HG03558 (cell line): ENCODE data around the gene OR2F1.

ENCODE experiments used
- ATAC-seq: cut with Tn5 transposase; IDR thresholded peaks from one replicate; pipeline ENCODE4 v1.9.1; 2021; ENCODE audit warnings: moderate number of reproducible peaks; ENCODE audit not compliant: unreplicated experiment; ENCODE audit errors: extremely low read depth

Gene OR2F1

DNA sequence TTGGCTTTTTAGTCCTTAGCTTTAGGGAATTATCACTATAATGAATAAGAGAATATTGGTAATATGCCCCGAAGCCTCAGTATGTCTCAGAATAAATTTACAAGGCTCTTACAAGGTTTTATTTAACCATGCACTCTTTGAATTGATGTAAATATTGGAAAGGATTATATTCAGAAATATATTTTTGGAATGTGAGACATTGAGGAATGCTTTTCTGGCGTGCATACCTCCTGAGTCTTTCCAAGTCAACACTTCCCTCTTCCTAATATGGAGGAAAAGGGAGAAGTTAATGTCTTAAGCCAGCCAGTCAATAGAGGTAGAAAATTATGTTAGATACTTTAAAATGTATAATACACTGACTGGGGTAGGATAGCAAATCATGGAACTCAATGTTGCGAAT, 1.2 kb upstream of the OR2F1 start:
- ATAC-seq, result no peak

DNA sequence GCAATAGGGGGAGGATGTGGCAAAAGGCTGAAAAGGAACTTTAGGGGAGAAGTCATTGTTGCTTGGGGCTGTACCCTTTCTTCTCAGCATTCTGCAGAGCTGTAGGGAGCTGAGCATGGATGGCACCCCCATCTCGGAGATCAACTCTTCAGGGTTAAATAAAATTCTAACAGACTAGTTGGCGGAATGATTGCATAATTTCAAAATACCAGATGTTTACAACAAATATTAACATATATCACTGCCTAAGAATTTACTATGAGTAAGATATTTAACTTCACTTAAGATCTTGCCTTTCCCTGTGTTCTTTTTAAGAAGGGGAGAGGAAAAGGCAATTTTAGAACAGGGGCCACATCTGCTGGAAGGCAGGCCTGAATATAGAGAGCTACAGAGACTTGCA, 509 bp upstream of the OR2F1 start:
- no peak for ATAC-seq

GRCh38 chr7:143958781-143959180, 4.1 kb downstream of the OR2F1 start:
- no peak for ATAC-seq

DNA sequence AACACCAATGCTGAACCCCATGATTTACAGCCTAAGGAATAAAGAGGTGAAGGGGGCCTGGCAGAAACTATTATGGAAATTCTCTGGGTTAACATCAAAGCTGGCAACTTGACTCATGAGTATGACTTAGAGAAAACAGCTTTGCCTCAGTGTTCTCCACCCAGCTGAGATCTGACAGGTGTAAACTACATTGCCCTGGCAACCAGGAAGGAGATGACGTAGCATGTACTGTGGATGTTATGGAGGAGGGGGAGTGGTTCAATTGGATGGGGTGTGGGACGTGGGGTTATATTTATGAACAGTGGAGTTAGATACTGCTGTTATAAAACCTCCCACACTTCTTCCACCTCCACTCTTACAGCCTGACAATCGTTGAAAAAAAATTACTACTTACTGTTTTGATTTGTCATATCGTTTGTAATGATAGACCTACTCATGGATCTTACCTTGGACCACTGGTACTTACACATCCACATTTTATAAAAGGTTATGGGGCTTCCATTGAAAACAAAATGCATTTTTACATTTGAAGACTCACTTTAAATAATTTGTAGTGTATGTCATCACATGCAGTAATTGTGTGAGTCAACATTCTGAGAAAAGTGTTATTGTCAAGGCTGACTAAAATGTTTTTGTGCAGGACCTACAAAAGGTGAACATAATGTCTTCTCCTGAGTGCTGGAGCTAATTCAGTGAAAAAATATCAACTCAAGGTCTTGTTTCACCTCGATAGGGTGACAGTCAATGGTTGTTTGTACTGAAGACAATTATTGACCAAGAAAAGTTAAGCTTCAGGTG, 6.4 kb downstream of the OR2F1 start:
- ATAC-seq, result no peak

- no peak for ATAC-seq
These were observed 10.6 kb downstream of the OR2F1 start for GRCh38 chr7:143965280-143965679.

- ATAC-seq, result no peak
These were observed 12.8 kb downstream of the OR2F1 start for GRCh38 chr7:143967398-143967797.

DNA sequence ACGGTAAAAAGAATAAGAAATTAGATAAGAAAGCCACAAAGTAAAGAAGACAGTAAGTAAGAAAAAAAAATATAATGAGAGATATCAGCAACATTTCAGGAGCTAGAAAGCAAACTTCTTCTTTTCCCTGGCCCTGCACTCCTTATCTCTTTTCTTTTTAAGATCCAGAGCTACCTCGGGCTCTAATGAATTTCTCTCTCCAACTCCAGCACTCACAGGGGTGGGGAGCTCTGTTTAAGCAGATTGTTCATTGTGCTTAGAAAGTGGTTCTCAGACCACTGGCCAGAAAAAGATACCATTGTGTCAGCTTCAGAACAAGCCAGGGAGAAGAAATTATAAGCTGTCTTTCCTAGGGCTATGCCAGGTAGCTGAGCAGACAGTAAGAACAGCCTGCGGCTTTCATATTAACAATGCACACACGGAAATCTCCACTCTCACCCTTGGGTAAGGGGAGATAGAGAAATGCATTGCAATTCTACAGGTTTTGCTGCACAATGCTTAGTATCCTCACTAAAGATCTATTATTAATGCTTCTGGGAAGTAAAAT, 19.3 kb downstream of the OR2F1 start:
- no peak for ATAC-seq

DNA sequence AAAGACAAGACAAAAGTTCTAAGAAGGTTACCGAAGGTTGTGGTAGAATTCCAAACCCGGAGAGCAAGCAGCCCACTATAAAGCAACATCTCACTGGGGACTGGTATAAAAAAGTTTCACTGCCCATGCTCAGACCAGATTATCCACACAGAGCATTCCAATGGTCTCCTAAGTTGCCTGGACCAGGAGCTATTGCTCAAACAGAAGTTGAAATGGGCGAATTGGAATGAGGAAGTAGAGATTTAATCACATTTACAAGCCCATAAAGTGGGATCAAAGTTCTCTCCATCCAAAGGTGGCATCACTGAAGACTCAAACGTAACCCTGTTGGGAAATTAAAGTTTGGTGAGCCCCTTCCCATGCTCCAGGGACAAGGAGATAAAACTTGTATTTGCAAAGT, 19.8 kb downstream of the OR2F1 start:
- ATAC-seq, result no peak

GRCh38 chr7:143975617-143976016, 21.0 kb downstream of the OR2F1 start:
- ATAC-seq, result no peak

DNA sequence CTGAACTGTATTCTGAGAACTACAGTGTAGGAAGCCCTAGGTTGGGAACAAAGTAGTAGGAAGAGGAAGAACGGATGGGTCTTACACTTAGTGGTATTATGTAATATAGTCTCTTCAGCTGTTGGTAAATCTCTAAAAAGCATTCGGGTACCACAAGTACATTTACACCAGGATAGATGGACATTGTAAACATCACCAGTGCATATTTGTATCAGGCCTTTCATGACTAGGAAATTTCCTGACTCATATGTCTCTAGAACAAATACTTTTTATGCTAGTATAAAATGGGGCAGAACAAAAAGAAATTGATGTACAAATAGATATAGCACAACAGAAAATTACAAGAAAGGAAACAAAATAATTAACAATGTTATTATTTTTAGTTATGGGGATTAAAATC, 23.9 kb downstream of the OR2F1 start:
- ATAC-seq, result no peak

DNA sequence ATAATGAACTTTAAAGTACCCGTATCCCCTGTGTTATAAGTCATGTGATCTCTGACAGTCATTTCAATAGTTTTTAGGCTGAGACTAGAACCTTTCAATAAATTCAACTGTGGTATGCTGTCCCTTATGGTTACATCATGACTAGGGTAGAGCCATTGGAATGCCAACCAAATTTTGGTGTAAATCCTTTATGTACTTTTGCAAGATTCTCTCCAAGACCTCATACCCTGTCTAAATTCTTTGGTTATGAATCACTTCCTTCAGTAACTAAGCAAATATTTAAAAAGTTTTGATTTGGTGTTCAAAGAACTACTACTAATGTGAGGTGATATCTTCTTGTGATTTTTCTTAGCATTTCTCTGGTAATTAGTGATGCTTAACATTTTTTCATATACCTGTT, 24.7 kb downstream of the OR2F1 start:
- no peak for ATAC-seq

DNA sequence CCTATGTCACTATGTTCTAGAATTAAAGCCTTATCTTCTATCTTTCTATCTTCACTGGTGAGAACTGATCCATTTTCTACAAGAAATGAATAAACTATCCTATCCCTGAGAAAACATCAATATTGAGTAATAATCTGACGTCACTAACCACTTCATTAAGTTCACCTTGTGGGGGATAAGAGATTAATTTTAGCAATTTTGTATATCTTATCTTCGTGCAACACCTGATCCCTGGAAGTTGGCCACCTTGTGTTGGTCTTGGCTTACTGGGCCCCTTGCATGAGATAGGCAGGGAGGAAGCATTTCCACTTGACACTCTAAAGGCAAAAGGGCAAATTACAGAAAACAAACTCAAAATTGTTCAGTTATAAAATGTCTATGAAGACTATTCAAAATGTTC, 25.4 kb downstream of the OR2F1 start:
- ATAC-seq, result no peak

- ATAC-seq, result no peak
These were observed 26.3 kb downstream of the OR2F1 start for GRCh38 chr7:143980746-143981510.

DNA sequence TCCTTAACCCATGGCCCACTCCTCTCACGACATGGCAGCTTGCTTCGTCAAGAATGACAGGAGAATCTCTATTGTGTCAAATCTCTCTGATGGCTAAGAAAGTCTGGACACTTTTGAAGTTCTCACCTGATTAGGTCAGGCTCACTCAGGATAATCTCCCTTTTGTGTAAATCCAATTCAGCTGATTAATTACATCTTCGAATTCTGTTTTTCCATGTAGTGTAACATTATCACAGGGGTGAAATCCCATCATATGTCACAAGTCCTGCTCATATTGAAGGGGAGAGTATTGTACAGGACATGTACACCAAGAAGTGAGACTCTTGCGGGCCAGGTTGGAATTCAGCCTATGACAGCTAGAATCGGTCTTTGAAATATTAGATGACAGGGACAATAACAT, 29.3 kb downstream of the OR2F1 start:
- ATAC-seq, result no peak

DNA sequence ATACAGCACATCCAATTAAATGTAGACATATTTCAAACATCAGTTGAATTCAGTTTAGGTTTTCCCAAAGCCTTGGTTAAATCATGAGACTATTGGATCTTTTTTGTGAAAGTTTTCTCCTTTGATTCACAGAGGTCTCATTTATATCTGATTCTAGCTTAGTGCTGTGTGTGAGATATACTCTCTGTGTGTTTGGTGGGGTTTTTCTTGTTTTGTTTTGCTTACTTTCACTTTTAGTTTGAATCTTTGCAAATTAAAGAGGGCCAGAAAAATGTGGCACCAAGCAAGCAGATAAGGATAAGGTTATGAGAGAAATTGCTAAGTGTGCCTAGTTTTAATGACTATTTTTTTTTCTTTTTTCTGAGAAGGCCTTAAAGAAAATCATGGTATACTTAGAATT, 32.9 kb downstream of the OR2F1 start:
- ATAC-seq, result no peak

GRCh38 chr7:143988976-143989745, 34.5 kb downstream of the OR2F1 start:
- ATAC-seq, result no peak

- no peak for ATAC-seq
These were observed 38.0 kb downstream of the OR2F1 start for GRCh38 chr7:143992670-143993069.

DNA sequence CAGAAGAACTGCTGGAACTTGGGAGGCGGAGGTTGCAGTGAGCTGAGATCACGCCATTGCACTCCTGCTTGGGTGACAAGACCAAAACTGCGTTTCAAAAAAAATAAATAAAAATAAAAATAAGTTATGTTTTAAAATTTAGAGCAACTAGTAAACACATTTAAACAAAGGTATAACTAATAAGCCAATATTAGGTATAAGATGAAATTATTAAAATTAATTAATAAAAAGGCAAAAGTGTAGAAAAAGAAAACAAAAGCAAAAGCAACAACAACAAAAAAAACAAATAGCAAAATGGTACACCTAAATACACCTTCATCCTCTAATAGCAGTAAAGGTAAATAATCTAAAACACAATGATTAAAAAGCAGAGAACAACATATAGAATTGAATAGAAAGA, 39.3 kb downstream of the OR2F1 start:
- ATAC-seq, result no peak

- no peak for ATAC-seq
These were observed 45.4 kb downstream of the OR2F1 start, which contains the start of gene OR6B1 for GRCh38 chr7:144000020-144000419. Gene OR6B1 (plus strand): TSS chr7:144000320. CDS start chr7:144003997, 3,677 bp downstream.

GRCh38 chr7:144001543-144001942, 46.9 kb downstream of the OR2F1 start:
- ATAC-seq, result no peak

DNA sequence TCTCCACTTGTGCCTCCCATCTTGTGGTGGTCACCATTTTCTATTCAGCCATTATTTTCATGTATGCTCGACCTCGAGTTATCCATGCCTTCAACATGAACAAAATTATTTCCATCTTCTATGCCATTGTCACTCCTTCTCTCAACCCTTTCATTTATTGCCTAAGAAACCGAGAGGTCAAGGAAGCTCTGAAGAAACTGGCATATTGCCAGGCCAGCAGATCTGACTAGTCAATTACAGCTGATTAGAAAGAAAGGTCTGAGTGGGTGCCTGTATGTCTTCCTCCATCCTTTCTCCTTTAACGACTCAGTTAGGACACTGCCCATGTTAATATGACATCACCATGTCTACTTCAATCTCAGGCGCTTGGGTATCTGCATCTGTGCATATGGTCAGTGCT, 50.1 kb downstream of the OR2F1 start:
- ATAC-seq, result no peak
